HG02938 (cell line): ENCODE data around the gene CDS2.
A peak's percentile ranks its signal among the peaks of the same experiment; 100 is the strongest.

Experiments
- ATAC-seq: cut with Tn5 transposase; IDR thresholded peaks from one replicate; pipeline ENCODE4 v1.9.1; 2021; ENCODE audit warnings: mild to moderate bottlenecking, moderate library complexity; ENCODE audit not compliant: unreplicated experiment

CDS2 gene

GRCh38 chr20:5205348-5206210, 78.8 kb downstream of the CDS2 start:
- peak; percentile 92 for ATAC-seq

- ATAC-seq = no peak
Measured at GRCh38 chr20:5207138-5207537, 80.3 kb downstream of the CDS2 start.

DNA sequence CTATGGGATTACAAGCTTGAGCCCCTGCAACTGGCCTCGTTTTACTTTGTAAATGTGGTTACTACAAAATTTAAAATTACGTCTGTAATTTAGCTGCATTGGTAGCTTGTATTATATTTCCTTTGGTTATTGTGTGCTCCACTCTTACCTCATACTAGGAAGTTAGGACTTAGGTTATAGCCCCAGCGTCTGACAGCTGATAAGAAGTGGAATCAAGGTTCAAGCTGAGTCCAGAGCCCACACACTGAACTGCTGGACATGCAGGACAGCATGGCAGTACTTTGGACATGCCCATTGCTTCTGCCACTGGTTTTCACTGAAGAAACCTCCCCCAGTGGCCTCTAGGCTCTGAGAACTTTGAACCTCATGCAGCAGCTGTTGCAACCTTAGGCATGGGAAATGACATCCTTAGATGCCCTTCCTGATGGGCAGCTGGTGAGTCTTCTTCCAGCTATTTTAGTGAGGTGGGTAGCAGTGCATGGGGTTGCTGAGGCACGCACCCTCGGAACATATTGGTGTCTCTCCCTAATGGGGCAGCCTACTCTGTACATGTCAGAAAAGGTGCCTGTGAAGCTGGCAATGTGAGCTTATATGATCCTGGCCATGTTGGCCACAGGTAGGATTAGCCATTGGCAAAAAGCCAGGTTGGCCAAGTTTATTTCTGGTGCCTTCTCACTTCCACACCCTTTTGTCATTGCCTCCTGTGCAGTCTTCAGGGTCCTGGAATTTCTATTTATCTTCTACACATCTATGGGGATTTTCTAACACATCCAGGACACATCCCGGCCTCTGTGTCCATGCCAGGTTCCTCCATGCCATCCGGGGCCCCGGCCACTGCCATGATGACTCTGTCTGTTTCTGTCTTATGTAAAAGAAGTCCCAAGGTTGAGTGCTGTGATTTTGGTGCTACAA, 85.3 kb downstream of the CDS2 start:
- ATAC-seq = no peak

GRCh38 chr20:5212907-5213487, 86.2 kb downstream of the CDS2 start:
- no peak for ATAC-seq

DNA sequence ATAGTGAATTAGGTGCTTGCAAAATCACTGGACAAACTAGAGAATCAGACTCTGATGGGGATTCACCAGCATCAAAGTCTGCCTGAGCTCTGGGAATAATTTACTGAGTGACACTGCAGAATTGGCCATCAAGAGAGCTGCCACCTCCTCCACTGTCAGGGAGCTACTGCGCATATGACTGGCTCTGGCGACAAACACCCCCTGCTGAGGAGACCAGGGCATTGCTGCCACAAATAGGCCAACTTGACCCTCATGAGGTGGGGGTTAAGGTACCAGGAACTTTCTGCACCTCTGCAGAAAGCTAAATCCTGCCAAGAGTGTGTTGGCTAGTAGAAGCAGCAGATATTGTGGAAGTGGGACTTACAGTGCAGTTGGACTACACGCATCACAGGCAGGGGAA, 88.0 kb downstream of the CDS2 start:
- no peak for ATAC-seq

GRCh38 chr20:5215672-5216304, 89.0 kb downstream of the CDS2 start:
- no peak for ATAC-seq

GRCh38 chr20:5216663-5217062, 89.9 kb downstream of the CDS2 start:
- no peak for ATAC-seq

- ATAC-seq = no peak
Measured at GRCh38 chr20:5217616-5218015, 90.8 kb downstream of the CDS2 start.

DNA sequence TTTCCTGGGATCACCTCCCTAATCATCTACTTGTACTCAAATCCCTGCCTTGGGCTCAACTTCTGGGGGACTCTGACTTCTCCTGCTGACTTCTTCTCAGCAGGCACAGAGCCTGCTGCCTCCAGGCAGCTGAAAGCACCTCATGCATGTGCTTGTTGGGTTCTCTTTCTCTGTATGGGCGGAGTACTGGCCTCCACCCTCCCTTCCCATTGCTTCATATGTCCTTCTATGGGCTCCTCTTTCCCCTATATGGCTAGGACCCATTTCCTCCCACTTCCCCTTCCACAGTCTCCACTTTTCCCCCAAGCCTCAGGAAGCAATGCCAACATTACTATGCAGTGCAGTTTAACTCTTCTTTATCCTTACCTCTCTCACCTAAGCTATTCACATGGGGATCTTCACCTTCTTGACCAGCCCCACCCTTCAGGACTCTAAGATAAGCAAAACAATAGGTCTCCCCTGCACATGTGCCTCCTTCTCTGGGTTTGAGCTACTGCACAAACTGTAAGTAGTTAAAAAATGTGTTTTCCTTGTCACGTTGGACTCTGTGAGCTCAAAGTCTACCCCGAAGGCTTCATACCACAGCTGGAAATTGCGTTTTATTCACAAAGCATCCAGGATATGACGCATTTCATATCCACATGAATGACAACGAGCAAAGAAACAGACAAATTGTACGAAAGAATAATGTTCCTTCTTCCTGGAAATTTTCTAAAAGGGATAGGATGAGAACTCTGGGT, 93.7 kb downstream of the CDS2 start:
- ATAC-seq = no peak

DNA sequence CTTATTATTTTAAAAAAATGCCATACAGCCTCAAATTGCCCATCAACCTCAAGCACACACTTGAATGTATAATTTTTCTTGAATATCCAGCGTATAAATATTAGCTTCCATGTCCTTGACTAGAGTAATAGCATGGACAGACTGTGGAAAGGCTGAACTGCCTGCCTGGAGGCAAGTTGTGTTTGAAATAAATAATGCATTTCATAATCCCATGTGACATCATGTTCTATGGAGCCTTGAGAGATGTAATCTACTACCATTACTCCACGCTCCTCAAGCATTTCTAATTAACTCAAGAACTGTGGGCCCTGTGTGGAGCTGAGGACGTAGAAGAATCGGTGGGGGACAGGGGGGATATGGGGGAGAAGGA, 94.2 kb downstream of the CDS2 start:
- ATAC-seq = no peak

DNA sequence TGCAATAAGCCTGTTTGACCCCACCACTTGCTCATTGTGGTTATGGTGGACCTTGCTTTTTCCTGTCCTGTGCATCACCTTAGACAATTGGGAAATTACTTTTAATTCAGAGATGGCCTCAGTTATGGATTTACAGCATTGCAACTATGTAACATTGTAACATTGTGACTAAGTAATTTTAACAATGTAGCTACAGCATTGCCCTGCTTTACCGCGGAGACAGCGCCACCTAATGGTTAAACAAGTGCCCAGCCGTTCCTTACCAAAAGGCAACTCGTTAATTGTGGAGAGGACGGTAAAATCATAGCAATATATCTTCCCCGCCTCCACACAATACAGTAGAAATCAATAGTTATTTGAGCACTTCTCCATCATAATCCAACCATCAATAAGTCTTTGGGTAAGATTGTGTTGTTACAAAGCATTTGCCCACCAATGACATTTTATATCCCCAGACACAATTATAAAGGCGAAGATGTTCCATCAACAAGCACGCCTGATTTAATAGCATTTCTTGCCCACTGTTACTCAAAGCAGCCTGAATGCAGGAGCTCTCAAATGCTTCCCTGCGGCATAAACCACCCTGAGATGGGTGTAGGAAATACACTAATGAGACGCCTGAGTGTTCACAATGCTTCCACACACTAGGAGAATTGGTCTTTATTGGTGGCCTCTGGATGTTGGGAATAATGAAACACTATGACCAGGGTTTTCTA, 96.3 kb downstream of the CDS2 start:
- no peak for ATAC-seq

DNA sequence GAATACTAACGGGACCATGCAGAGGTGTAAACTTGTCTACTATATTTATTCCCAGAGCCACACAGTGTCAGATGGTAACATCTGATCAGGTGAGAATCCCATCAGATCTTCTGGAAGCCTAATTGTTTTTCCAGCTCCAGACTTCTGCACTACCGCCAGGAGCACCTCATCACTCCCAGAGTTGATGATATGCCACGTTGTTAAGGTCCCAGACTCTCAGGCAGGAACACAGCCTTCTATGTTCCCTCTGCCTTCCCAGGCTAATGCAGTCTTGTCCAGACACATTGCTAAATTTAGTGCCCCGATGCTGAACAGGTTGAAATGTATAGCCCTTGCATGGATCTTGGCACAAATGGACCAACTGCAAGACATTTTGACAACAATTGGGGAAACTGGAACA, 103.7 kb downstream of the CDS2 start:
- ATAC-seq = no peak

GRCh38 chr20:5234158-5234557, 107.3 kb downstream of the CDS2 start:
- no peak for ATAC-seq

- no peak for ATAC-seq
Measured at GRCh38 chr20:5234978-5235377, 108.2 kb downstream of the CDS2 start.
